ENCODE results near the gene ULK3.

ULK3 gene

DNA sequence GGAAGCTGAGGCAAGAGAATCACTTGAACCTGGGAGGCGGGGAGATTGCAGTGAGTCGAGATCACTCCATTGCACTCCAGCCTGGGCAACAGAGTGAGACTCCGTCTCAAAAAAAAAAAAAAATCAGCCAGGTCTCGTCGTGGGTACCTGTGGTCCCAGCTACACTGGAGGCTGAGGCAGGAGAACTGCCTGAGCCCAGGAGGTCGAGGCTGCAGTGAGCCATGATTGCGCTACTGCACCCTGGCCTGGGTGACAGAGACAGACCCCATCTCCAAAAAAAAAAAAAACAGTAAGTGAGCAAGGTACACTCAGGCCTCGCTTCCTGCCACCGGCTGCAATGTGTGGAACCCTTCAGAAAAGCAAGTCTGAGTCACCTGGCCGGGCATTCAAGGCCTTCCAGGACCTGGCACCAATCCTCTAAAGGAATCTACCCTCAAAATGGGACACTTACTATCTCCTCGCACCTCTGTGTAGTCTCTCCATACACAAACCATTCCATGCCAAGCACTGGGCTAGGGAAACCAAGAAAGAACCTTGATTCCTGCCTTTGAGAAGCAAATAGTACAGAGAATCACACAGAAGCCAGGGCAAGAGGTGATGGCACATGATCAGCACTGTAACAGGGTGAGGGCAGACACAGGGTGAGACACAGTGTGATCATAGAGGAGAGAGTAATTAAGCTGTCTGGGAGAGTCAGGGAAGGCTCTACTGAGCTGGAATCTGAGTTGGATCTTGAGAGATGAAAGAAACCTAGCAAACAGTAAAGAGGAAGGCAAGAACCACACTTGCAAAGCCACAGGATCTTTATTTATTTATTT is 20.5 kb upstream of the ULK3 start:
- TF ChIP-seq TEAD4 (IDR thresholded peaks at IDR 0.05) (no peak), CREB1 (IDR thresholded peaks at IDR 0.05; ENCODE audit: low read depth) (no peak), TAF1 (IDR thresholded peaks at IDR 0.05; ENCODE audit: low read depth) (no peak), ZBTB7A (IDR thresholded peaks at IDR 0.05; ENCODE audit: low read depth) (no peak), CEBPB (IDR thresholded peaks at IDR 0.05) (no peak)

DNA sequence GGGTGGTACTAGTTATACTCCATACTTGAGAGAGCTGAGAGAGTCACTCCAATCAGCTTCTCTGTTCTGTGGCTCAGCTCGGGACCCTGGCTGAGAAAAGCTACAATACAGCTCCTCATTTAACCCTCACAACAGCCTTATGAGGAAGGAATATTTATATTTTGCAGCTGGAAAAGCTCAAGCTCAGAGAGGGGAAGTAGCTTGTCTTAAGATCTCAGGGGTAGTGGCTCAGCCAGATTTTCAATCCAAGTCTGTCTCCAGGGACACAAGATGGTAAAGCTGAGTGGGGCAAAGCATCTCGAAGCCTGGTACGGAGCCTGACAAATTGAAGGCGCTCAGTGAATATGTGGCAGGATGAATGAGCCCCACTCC is 15.4 kb upstream of the ULK3 start:
- TF ChIP-seq, protein P1, sequence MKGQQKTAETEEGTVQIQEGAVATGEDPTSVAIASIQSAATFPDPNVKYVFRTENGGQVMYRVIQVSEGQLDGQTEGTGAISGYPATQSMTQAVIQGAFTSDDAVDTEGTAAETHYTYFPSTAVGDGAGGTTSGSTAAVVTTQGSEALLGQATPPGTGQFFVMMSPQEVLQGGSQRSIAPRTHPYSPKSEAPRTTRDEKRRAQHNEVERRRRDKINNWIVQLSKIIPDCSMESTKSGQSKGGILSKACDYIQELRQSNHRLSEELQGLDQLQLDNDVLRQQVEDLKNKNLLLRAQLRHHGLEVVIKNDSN (IDR thresholded peaks at IDR 0.05): no peak
- TF ChIP-seq CEBPB (IDR thresholded peaks at IDR 0.05) (no peak), YY1 (IDR thresholded peaks at IDR 0.05; ENCODE audit: low read depth) (no peak), EP300 (IDR thresholded peaks at IDR 0.05; ENCODE audit: borderline replicate concordance) (no peak), RAD21 (IDR thresholded peaks at IDR 0.05; ENCODE audit: low read depth) (no peak), TCF12 (IDR thresholded peaks at IDR 0.05; ENCODE audit: low read depth) (no peak), NFIC (IDR thresholded peaks at IDR 0.05) (no peak), EGR1 (IDR thresholded peaks at IDR 0.05) (no peak), ZBTB7A (IDR thresholded peaks at IDR 0.05; ENCODE audit: low read depth) (no peak), FOXM1 (IDR thresholded peaks at IDR 0.05; ENCODE audit: borderline replicate concordance, low read depth) (no peak)
- TF ChIP-seq, protein P2, sequence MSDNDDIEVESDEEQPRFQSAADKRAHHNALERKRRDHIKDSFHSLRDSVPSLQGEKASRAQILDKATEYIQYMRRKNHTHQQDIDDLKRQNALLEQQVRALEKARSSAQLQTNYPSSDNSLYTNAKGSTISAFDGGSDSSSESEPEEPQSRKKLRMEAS (IDR thresholded peaks at IDR 0.05): no peak
- TF ChIP-seq, protein P3, sequence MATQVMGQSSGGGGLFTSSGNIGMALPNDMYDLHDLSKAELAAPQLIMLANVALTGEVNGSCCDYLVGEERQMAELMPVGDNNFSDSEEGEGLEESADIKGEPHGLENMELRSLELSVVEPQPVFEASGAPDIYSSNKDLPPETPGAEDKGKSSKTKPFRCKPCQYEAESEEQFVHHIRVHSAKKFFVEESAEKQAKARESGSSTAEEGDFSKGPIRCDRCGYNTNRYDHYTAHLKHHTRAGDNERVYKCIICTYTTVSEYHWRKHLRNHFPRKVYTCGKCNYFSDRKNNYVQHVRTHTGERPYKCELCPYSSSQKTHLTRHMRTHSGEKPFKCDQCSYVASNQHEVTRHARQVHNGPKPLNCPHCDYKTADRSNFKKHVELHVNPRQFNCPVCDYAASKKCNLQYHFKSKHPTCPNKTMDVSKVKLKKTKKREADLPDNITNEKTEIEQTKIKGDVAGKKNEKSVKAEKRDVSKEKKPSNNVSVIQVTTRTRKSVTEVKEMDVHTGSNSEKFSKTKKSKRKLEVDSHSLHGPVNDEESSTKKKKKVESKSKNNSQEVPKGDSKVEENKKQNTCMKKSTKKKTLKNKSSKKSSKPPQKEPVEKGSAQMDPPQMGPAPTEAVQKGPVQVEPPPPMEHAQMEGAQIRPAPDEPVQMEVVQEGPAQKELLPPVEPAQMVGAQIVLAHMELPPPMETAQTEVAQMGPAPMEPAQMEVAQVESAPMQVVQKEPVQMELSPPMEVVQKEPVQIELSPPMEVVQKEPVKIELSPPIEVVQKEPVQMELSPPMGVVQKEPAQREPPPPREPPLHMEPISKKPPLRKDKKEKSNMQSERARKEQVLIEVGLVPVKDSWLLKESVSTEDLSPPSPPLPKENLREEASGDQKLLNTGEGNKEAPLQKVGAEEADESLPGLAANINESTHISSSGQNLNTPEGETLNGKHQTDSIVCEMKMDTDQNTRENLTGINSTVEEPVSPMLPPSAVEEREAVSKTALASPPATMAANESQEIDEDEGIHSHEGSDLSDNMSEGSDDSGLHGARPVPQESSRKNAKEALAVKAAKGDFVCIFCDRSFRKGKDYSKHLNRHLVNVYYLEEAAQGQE (IDR thresholded peaks at IDR 0.05; ENCODE audit: low read depth): no peak

DNA sequence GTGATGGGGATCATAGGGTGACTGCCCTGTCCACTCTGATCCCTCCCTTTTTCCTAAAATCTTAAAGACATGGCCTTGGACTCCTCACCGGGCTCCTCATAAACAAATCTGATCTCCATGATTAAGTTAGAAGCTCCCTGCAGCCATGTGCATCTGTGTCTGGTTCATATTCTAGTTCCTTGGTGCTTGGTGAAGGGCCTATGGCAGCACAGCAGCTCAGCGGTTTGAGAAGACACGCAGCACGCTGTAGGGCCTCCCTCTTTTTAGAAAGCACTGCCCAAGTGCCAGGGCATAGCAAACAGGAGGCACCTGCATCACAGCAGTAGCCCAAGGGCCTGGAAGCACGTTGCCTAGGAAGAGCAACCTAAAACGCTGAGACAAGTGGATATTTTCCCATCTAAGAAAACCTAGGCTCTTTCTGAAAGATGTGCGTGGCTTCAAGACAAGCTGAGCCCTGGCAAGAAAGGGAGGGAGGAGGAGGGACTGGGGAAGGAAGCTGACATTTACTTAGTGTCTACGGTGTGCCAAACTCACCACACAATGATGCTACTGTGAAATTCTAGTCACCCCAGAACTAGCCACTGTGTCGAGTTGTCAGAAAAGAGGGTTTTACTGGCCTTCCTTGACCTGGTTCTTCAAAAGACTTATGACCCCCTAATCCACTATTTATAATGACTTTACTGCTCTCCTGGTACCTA is 14.9 kb upstream of the ULK3 start:
- TF ChIP-seq RAD21 (IDR thresholded peaks at IDR 0.05; ENCODE audit: low read depth): no peak
- TF ChIP-seq TEAD4 (IDR thresholded peaks at IDR 0.05): no peak
- TF ChIP-seq, protein P1 (IDR thresholded peaks at IDR 0.05): no peak
- no peak for TF ChIP-seq FOXM1 (IDR thresholded peaks at IDR 0.05; ENCODE audit: borderline replicate concordance, low read depth)
- TF ChIP-seq, protein P2 (IDR thresholded peaks at IDR 0.05): no peak
- TF ChIP-seq EGR1 (IDR thresholded peaks at IDR 0.05): no peak
- no peak for TF ChIP-seq YY1 (IDR thresholded peaks at IDR 0.05; ENCODE audit: low read depth)
- TF ChIP-seq EP300 (IDR thresholded peaks at IDR 0.05; ENCODE audit: borderline replicate concordance): no peak
- no peak for TF ChIP-seq TCF12 (IDR thresholded peaks at IDR 0.05; ENCODE audit: low read depth)
- no peak for TF ChIP-seq CREB1 (IDR thresholded peaks at IDR 0.05; ENCODE audit: low read depth)
- TF ChIP-seq ZBTB7A (IDR thresholded peaks at IDR 0.05; ENCODE audit: low read depth): no peak
- no peak for TF ChIP-seq TAF1 (IDR thresholded peaks at IDR 0.05; ENCODE audit: low read depth)
- no peak for TF ChIP-seq NFIC (IDR thresholded peaks at IDR 0.05)
- TF ChIP-seq, protein P3 (IDR thresholded peaks at IDR 0.05; ENCODE audit: low read depth): no peak
- TF ChIP-seq CEBPB (IDR thresholded peaks at IDR 0.05): no peak

DNA sequence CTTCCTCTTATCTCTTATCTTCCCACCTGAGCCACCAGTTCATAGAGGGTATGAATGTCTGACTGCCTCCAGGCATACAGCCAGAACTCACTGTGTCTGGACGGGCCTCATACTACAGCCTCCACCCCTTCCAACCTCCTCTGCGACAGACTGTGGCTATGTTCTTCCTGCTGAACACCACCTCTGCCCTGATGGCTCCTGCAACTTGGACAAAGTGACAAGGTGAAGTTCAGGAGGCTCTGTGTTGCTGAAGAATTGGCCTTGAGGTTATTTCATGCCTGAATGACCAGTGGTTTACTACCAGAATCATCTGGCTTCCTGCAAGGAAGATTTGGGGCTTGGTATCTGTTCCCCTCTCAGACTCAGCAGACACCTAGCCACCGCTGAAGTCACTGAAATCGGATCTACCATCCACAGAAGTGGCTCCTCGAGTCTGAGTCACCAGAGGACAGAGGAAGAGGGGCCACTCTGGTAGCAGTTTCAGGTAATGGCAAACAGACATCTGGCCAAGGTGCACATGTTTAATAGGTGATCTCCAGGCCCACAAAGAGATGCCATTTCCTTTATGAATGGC is 14.2 kb upstream of the ULK3 start:
- TF ChIP-seq EP300 (IDR thresholded peaks at IDR 0.05; ENCODE audit: borderline replicate concordance): no peak
- TF ChIP-seq EGR1 (IDR thresholded peaks at IDR 0.05): no peak
- no peak for TF ChIP-seq CREB1 (IDR thresholded peaks at IDR 0.05; ENCODE audit: low read depth)
- no peak for TF ChIP-seq TCF12 (IDR thresholded peaks at IDR 0.05; ENCODE audit: low read depth)

DNA sequence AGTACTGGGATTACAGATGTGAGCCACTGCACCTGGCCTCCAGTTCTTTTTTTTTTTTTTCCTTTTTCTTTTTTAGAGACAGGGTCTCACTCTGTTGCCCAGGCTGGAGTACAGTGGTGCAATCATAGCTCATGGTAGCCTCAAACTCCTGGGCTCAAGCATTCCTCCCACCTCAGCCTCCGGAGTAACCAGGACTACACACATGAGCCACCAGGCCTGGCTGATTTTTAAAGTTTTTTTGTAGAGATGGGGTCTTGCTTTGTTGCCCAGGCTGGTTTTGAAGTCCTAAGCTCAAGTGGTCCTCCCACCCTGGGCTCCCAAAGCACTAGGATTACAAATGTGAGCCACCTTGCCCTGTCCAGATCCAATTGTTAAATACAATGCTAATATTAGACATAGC is 13.6 kb upstream of the ULK3 start:
- no peak for TF ChIP-seq RAD21 (IDR thresholded peaks at IDR 0.05; ENCODE audit: low read depth)
- TF ChIP-seq NFIC (IDR thresholded peaks at IDR 0.05): no peak
- TF ChIP-seq EP300 (IDR thresholded peaks at IDR 0.05; ENCODE audit: borderline replicate concordance): no peak
- TF ChIP-seq EGR1 (IDR thresholded peaks at IDR 0.05): no peak
- TF ChIP-seq ZBTB7A (IDR thresholded peaks at IDR 0.05; ENCODE audit: low read depth): no peak
- no peak for TF ChIP-seq CREB1 (IDR thresholded peaks at IDR 0.05; ENCODE audit: low read depth)
- TF ChIP-seq TAF1 (IDR thresholded peaks at IDR 0.05; ENCODE audit: low read depth): no peak
- TF ChIP-seq, protein P1 (IDR thresholded peaks at IDR 0.05): no peak
- no peak for TF ChIP-seq TEAD4 (IDR thresholded peaks at IDR 0.05)
- no peak for TF ChIP-seq CEBPB (IDR thresholded peaks at IDR 0.05)
- no peak for TF ChIP-seq TCF12 (IDR thresholded peaks at IDR 0.05; ENCODE audit: low read depth)
